Cardiac muscle cell (in vitro differentiated cells and primary cell): ENCODE measurements around the gene FHIT. TPM values are rescaled to one million over a fixed set of nuclear protein-coding genes. Genes with fewer than 3 reads are reported as not detected.

ENCODE experiments used
- DNase-seq, 2 donors: peaks; one replicate each; pipeline versions ENCODE4 v3.0.0 to v3.0.0-alpha.2; 2010 to 2017; ENCODE audit warnings: low read depth in 1 of 2, low spot score in 1 of 2
- H3K27ac ChIP-seq: fragments of 200-600 bp; sonication (generic); 2 replicates; pipeline ENCODE4 v1.5.1; 2016
- H3K27me3 ChIP-seq: fragments of 200-600 bp; sonication (generic); 2 replicates; pipeline ENCODE4 v1.6.0; 2016; ENCODE audit warnings: control low read depth
- H3K36me3 ChIP-seq: fragments of 200-600 bp; sonication (generic); 2 replicates; pipeline ENCODE4 v1.5.1; 2016; ENCODE audit warnings: control low read depth
- H3K4me1 ChIP-seq: fragments of 200-600 bp; sonication (generic); 2 replicates; pipeline ENCODE4 v1.8.1; 2017; ENCODE audit warnings: low read depth, mild to moderate bottlenecking, mixed run types
- H3K4me3 ChIP-seq: fragments of 200-600 bp; sonication (generic); 2 replicates; pipeline ENCODE4 v1.5.1; 2016; ENCODE audit warnings: mild to moderate bottlenecking
- H3K9me3 ChIP-seq: fragments of 200-600 bp; sonication (generic); 2 replicates; pipeline ENCODE4 v1.5.1; 2017; ENCODE audit warnings: low read depth, mild to moderate bottlenecking, control low read depth
- CTCF ChIP-seq: IDR thresholded peaks from 2 replicates; pipeline ENCODE4 v1.5.1; 2012; ENCODE audit warnings: low read depth, mild to moderate bottlenecking, low read length
- polyA plus RNA-seq: library from polyadenylated mRNA; unstranded; fragments of >200 nt; fragmentation: Nextera tagmentation; extraction: Ambion mirVana; gene quantifications from 2 replicates; pipeline ENCODE4 v1.2.1, GENCODE V29; 2016
- total RNA-seq: library from RNA; depleted of rRNA; stranded (reverse); fragments of >200 nt; gene quantifications from 2 replicates; pipeline ENCODE4 v1.2.3, GENCODE V29; 2016

The FHIT gene
- total and polyA plus RNA-seq, 2 experiments from 2014 or later: 6.9 to 12.5 TPM

DNA sequence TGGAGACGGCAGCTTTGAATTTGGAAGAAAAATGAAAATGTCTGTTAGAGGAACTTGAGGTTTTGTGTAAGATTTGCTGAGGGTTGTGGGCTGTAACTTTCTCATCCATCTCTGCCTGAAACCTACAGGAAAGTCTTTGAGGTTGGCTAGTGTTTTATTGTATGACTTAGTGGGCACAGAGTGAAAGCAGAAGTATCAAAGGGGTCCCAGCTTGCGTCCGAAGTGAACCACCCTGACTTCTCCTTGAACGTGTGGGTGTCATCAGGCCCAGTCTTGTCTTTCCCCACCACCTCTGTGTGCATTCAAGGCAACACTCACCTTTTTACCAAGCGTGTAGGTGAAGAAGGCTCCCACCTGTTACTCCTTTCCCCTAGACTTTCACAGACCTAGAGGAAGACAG lies 1519.3 kb downstream of the FHIT start:
- Histone ChIP-seq H3K27me3 (no peaks in the 10 kb centered on the region), H3K27ac (no peak overlapping the region), H3K4me1 (peaks cover 21% of the 10 kb centered on the region), H3K9me3 (no peaks in the 10 kb centered on the region), H3K36me3 (no peaks in the 10 kb centered on the region), H3K4me3 (no peak overlapping the region)
- DNase-seq: no peak
- no peak for TF ChIP-seq CTCF

- no peak for TF ChIP-seq CTCF
- Histone ChIP-seq H3K27me3 (no peaks in the 10 kb centered on the region), H3K9me3 (no peaks in the 10 kb centered on the region), H3K4me1 (peaks cover 21% of the 10 kb centered on the region), H3K4me3 (no peak overlapping the region), H3K27ac (no peak overlapping the region), H3K36me3 (no peaks in the 10 kb centered on the region)
- DNase-seq: no peak
Observed at GRCh38 chr3:59730591-59730990, 1520.7 kb downstream of the FHIT start.

DNA sequence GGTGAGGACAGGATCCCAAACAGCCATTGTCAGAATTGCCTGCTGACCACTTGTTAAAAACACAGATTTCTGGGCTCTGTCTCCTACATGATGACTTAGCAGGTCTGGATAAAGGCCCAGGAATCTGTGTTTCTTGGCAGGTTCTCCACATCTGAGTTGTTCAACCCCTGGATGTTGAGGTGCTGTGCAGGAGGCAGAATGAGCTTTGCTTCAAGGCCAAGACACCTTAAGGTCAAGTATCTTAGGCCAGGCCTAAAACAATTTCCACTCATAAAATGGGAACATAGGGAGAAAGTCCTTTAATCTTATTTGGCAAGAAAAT lies 1522.7 kb downstream of the FHIT start:
- Histone ChIP-seq H3K27ac (no peak overlapping the region), H3K27me3 (no peaks in the 10 kb centered on the region), H3K4me1 (peaks cover 12% of the 10 kb centered on the region), H3K9me3 (no peaks in the 10 kb centered on the region), H3K4me3 (no peak overlapping the region), H3K36me3 (no peaks in the 10 kb centered on the region)
- TF ChIP-seq CTCF: no peak
- no peak for DNase-seq

DNA sequence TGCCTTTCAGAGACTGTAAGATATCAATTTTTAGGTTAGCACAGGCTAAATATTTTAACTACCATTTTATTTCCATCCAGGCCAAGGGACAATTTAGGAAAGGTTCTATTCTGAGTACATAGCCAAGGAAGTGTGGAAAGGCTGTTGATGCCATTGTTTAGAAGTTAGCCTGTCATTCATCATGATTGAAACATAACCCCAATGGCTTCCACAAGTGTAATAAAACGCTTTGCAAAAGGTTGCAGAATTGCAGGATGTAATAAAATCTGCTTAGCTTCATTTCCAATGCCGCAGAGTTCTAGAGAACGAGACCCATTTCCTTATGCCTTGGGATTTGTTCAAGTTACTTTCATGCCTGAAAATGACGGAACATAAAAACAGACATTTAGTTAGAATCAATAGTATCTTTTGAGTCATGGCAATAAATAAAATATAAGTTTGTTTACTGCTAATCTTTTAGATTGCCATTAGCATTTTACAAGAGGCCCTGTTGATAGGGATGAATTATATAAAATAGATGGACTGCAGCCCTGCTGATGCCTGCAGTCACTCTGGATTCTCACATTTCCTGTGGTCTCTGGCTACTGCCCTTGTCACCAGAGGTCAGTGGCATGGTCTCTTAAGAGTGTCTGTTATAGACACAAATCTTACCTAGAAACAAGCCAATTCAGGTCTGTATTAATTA lies 1523.2 kb downstream of the FHIT start:
- no peaks in the 10 kb centered on the region for H3K27me3 ChIP-seq
- H3K4me3 ChIP-seq: no peak overlapping the region
- no peaks in the 10 kb centered on the region for H3K36me3 ChIP-seq
- H3K27ac ChIP-seq: no peak overlapping the region
- no peak for DNase-seq
- TF ChIP-seq CTCF: no peak
- peaks cover 7% of the 10 kb centered on the region for H3K4me1 ChIP-seq
- H3K9me3 ChIP-seq: no peaks in the 10 kb centered on the region

- H3K4me1 ChIP-seq: peaks cover 3% of the 10 kb centered on the region
- H3K36me3 ChIP-seq: no peaks in the 10 kb centered on the region
- no peak overlapping the region for H3K4me3 ChIP-seq
- no peaks in the 10 kb centered on the region for H3K9me3 ChIP-seq
- H3K27ac ChIP-seq: no peak overlapping the region
- DNase-seq: no peak
- no peak for TF ChIP-seq CTCF
- no peaks in the 10 kb centered on the region for H3K27me3 ChIP-seq
Observed at GRCh38 chr3:59726279-59726678, 1525.0 kb downstream of the FHIT start.
